ENCODE results near the gene GPAT3. TPM values are rescaled to one million over a fixed set of nuclear protein-coding genes. Genes with fewer than 3 reads are reported as not detected.

The GPAT3 gene
- total RNA-seq, 1 donor from 2014 or later = 1.5 TPM

Other genes starting within 250 kb of the GPAT3 start
- gene HPSE, start 201.3 kb upstream of the GPAT3 start, total RNA-seq = 1.7 TPM
- gene HELQ, start 80.3 kb upstream of the GPAT3 start, total RNA-seq = 1.1 TPM
- 13.0 TPM for gene MRPS18C, start 80.0 kb upstream of the GPAT3 start, total RNA-seq
- gene ABRAXAS1, start 51.0 kb upstream of the GPAT3 start, total RNA-seq = 13.7 TPM

All from ascending aorta (tissue), 1 donor.